ENCODE measurements around the gene SNX5.

DNA sequence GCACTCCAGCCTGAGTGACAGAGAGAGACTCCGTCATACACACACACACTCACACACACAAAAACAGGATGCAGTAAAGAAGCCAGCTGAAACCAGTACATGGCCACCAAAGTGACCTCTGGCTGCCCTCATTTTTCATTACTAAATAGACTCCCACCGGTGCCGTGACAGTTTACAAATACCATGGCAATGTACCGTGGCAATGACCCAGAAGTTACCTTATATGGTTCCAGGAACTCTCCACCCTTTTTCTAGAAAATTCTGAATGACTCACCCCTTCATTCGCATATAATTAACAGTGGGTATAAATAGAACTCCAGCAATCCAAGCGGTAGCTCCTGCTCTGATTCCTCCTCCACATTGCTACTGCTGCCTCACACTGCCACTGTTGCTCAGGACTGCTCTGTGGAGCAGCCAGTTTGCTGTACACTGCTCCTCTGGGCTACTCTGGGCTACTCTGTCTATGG, 57.7 kb downstream of the SNX5 start:
- TF ChIP-seq, protein P1, sequence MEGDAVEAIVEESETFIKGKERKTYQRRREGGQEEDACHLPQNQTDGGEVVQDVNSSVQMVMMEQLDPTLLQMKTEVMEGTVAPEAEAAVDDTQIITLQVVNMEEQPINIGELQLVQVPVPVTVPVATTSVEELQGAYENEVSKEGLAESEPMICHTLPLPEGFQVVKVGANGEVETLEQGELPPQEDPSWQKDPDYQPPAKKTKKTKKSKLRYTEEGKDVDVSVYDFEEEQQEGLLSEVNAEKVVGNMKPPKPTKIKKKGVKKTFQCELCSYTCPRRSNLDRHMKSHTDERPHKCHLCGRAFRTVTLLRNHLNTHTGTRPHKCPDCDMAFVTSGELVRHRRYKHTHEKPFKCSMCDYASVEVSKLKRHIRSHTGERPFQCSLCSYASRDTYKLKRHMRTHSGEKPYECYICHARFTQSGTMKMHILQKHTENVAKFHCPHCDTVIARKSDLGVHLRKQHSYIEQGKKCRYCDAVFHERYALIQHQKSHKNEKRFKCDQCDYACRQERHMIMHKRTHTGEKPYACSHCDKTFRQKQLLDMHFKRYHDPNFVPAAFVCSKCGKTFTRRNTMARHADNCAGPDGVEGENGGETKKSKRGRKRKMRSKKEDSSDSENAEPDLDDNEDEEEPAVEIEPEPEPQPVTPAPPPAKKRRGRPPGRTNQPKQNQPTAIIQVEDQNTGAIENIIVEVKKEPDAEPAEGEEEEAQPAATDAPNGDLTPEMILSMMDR (IDR thresholded peaks at IDR 0.05): no peak
- TF ChIP-seq POLR2A (IDR thresholded peaks at IDR 0.05): no peak

Measured in tibial nerve (tissue), 3 donors.